Transverse colon (tissue), 4 donors: ENCODE measurements around the gene SETD1B. TPM values are rescaled to one million over a fixed set of nuclear protein-coding genes. Genes with fewer than 3 reads are reported as not detected.

Source experiments
- DNase-seq: peaks from one replicate; pipeline ENCODE4 v3.0.0-alpha.2; 2019
- H3K27ac ChIP-seq, 4 donors: fragments of 200-600 bp; sonication (generic); 2 replicates each; pipeline ENCODE4 v1.5.1; 2016 to 2018; ENCODE audit warnings: inconsistent platforms in 4 of 4
- H3K27me3 ChIP-seq: fragments of 200-600 bp; sonication (generic); 2 replicates; pipeline ENCODE4 v1.5.1; 2017; ENCODE audit warnings: inconsistent platforms
- H3K36me3 ChIP-seq, 4 donors: fragments of 200-600 bp; sonication (generic); 2 replicates each; pipeline ENCODE4 v1.5.1; 2017 to 2019; ENCODE audit warnings: inconsistent platforms in 4 of 4
- H3K4me1 ChIP-seq, 4 donors: fragments of 200-600 bp; sonication (generic); 2 replicates each; pipeline ENCODE4 v1.5.1; 2017 to 2020; ENCODE audit warnings: inconsistent platforms in 4 of 4
- H3K4me3 ChIP-seq, 4 donors: fragments of 200-600 bp; sonication (generic); 1 replicate in 1 of 4; 2 replicates in 3 of 4; pipeline versions ENCODE4 v1.5.1 to v1.6.1; 2017 to 2019; ENCODE audit warnings: inconsistent platforms in 4 of 4
- H3K9me3 ChIP-seq, 2 donors: fragments of 200-600 bp; sonication (generic); 2 replicates each; pipeline ENCODE4 v1.5.1; 2017 to 2019; ENCODE audit warnings: inconsistent platforms in 2 of 2
- CTCF ChIP-seq, 5 experiments: fragments of 200-600 bp in 3 of 5; fragments of 450-650 bp in 2 of 5; sonication (generic) in 3 of 5; IDR thresholded peaks; 1 replicate in 2 of 5; 2 replicates in 3 of 5; pipeline ENCODE4 v1.5.1; 2016 to 2017; ENCODE audit warnings: antibody characterized with exemption in 5 of 5, inconsistent platforms in 3 of 5, mild to moderate bottlenecking in 2 of 5, moderate library complexity in 1 of 5
- EP300 ChIP-seq: sonication (generic); formaldehyde crosslinking; IDR thresholded peaks from one replicate; pipeline ENCODE4 v1.6.1; 2017; ENCODE audit warnings: antibody characterized with exemption, low read depth
- POLR2A ChIP-seq: fragments of 450-650 bp; IDR thresholded peaks from one replicate; pipeline ENCODE4 v1.6.1; 2016; ENCODE audit warnings: antibody characterized with exemption, mild to moderate bottlenecking, moderate library complexity
- POLR2AphosphoS5 ChIP-seq, 3 donors: sonication (generic); formaldehyde crosslinking; IDR thresholded peaks; one replicate each; pipeline ENCODE4 v1.6.1; 2016; ENCODE audit warnings: antibody characterized with exemption in 3 of 3
- WGBS, 2 donors: methylation state at CpG; one replicate each; pipeline ENCODE4 v1.1.5; 2018; ENCODE audit warnings: low coverage in 1 of 2; 5-methylcytosine and 5-hydroxymethylcytosine counted together
- in situ Hi-C, 4 donors: fragments of 200-750 bp; cut with MboI; loops; one replicate each; pipeline versions ENCODE4 v1.15.0 to v1.15.1; 2017; ENCODE audit warnings: low sequenced_read_pairs in 3 of 4, low pct_ligation_motif_present in 1 of 4, low pct_unique_long_range_greater_than_20kb in 1 of 4
- intact Hi-C: fragments of 100-400 bp; cut with DNase I; formaldehyde crosslinking; loops from one replicate; pipeline ENCODE4 v1.15.1; 2023; ENCODE audit warnings: low total_unique reads
- total RNA-seq, 4 donors: library from RNA; depleted of rRNA; stranded (reverse); fragments of >200 nt; gene quantifications; one replicate each; pipeline ENCODE4 v1.1.0, GENCODE V29; 2016

The SETD1B gene
- total RNA-seq, 4 donors from 2014 or later: 13.4 to 39.6 (median 15.2) TPM

- Histone ChIP-seq H3K27me3 (no peaks in the 10 kb centered on the region), H3K9me3 (no peaks in the 10 kb centered on the region), H3K4me1 (peaks cover 45 to 55% (median 49%) of the 10 kb centered on the region in 4 donors), H3K27ac (peak overlapping the region; percentile 100), H3K36me3 (no peaks in the 10 kb centered on the region), H3K4me3 (peak overlapping the region; percentile 75 to 84 (median 78))
- intact Hi-C loops (no loop called here), in situ Hi-C loops (loop anchor here in 3 of 4 donors (10.0 kb wide), 2 partner anchors 86 to 104 kb away; partner anchors contain the start of gene PSMD9 (in 1 of the 3))
- 9% methylated on average over 27 of the region's 30 CpGs; no CpG with 5 or more reads in 1 of the 2 donors for WGBS, 2 donors
- TF ChIP-seq CTCF (IDR thresholded peaks at IDR 0.05): peak in 1 of 5 experiments; percentile 11
- TF ChIP-seq POLR2AphosphoS5 (IDR thresholded peaks at IDR 0.05): peak in 2 of 3 donors; percentile 16 to 42
- no peak for TF ChIP-seq POLR2A
- TF ChIP-seq EP300: no peak
- DNase-seq: peak; percentile 81
Observed at GRCh38 chr12:121799156-121799841, 4.5 kb upstream of the SETD1B start.

GRCh38 chr12:121799842-121800693 lies 3.7 kb upstream of the SETD1B start:
- peak; percentile 94 for DNase-seq
- no peaks in the 10 kb centered on the region for H3K27me3 ChIP-seq
- WGBS, 2 donors: 0% methylated on average over 29 of the region's 84 CpGs; no CpG with 5 or more reads in 1 of the 2 donors
- peak overlapping the region; percentile 100 for H3K27ac ChIP-seq
- peaks cover 39 to 47% (median 42%) of the 10 kb centered on the region in 4 donors for H3K4me1 ChIP-seq
- intact Hi-C loops (no loop called here), in situ Hi-C loops (loop anchor here in 3 of 4 donors (10.0 kb wide), 2 partner anchors 85 to 105 kb away; partner anchors contain the start of gene PSMD9 (in 1 of the 3))
- peak overlapping the region; percentile 75 to 84 (median 78) for H3K4me3 ChIP-seq
- no peak for TF ChIP-seq EP300
- peak; percentile 69 for TF ChIP-seq POLR2A
- TF ChIP-seq CTCF (IDR thresholded peaks at IDR 0.05): no peak
- TF ChIP-seq POLR2AphosphoS5 (IDR thresholded peaks at IDR 0.05): peak; percentile 42 to 83 (median 71)
- no peaks in the 10 kb centered on the region for H3K36me3 ChIP-seq
- no peaks in the 10 kb centered on the region for H3K9me3 ChIP-seq

GRCh38 chr12:121800694-121801594 lies 2.9 kb upstream of the SETD1B start:
- Histone ChIP-seq H3K27me3 (no peaks in the 10 kb centered on the region), H3K27ac (peak overlapping the region; percentile 100), H3K9me3 (no peaks in the 10 kb centered on the region), H3K4me3 (peak overlapping the region; percentile 75 to 84 (median 79)), H3K36me3 (no peaks in the 10 kb centered on the region), H3K4me1 (peaks cover 33 to 47% (median 40%) of the 10 kb centered on the region in 4 donors)
- WGBS, 2 donors: 1% methylated on average over 46 of the region's 86 CpGs; no CpG with 5 or more reads in 1 of the 2 donors
- in situ Hi-C loops (no loop called here), intact Hi-C loops (no loop called here)
- TF ChIP-seq POLR2A (peak; percentile 90), EP300 (no peak), POLR2AphosphoS5 (IDR thresholded peaks at IDR 0.05) (peak; percentile 52 to 89 (median 83))
- peak; percentile 85 for DNase-seq
